ENCODE results near the gene HNMT.
"Not testable (repeated sequence)": the region's sequence is repeated elsewhere in the genome, so short reads cannot be mapped to it uniquely, and the experiment has no call there.

HNMT gene

GRCh38 chr2:138043588-138043987 is 79.3 kb downstream of the HNMT start:
- DNase-seq (ENCODE audit: low read depth): not testable (repeated sequence)

GRCh38 chr2:138058427-138058826 is 94.2 kb downstream of the HNMT start:
- no peak for DNase-seq (ENCODE audit: low read depth)

- DNase-seq (ENCODE audit: low read depth): no peak
These were observed 95.4 kb downstream of the HNMT start for GRCh38 chr2:138059487-138060300.

- DNase-seq (ENCODE audit: low read depth): no peak
These were observed 96.0 kb downstream of the HNMT start for GRCh38 chr2:138060301-138060635.

- DNase-seq (ENCODE audit: low read depth): no peak
These were observed 97.7 kb downstream of the HNMT start for GRCh38 chr2:138061961-138062360.

- no peak for DNase-seq (ENCODE audit: low read depth)
These were observed 98.9 kb downstream of the HNMT start for GRCh38 chr2:138063181-138063580.
